GM06990 (cell line): ENCODE measurements around the gene S100A7.

Experiments used
- DNase-seq: peaks from one replicate; pipeline ENCODE4 v3.0.0-alpha.2; 2011; ENCODE audit not compliant: insufficient read length; ENCODE audit errors: extremely low read depth
- H3K27me3 ChIP-seq: replicated peaks from 2 replicates; pipeline ENCODE4 v1.6.0; 2011; ENCODE audit warnings: low read length; ENCODE audit not compliant: control insufficient read depth, insufficient read depth
- H3K36me3 ChIP-seq: 2 replicates; pipeline ENCODE4 v1.5.1; 2011; ENCODE audit warnings: low read length; ENCODE audit not compliant: control insufficient read depth, insufficient read depth
- H3K4me3 ChIP-seq: replicated peaks from 2 replicates; pipeline ENCODE4 v1.5.1; 2011; ENCODE audit warnings: low read depth, mild to moderate bottlenecking, control low read depth, low read length
- CTCF ChIP-seq: IDR thresholded peaks from 2 replicates; pipeline ENCODE4 v1.5.1; 2011; ENCODE audit warnings: low read length, control low read depth, mild to moderate bottlenecking, inconsistent platforms; ENCODE audit not compliant: insufficient read depth, poor library complexity, severe bottlenecking

The S100A7 gene

GRCh38 chr1:153493343-153493960, 33.0 kb upstream of the S100A7 start:
- no peak for DNase-seq
- no peak for TF ChIP-seq CTCF

GRCh38 chr1:153490272-153491051, 30.0 kb upstream of the S100A7 start:
- DNase-seq: no peak
- no peak overlapping the region for H3K4me3 ChIP-seq
- H3K36me3 ChIP-seq: no peaks in the 10 kb centered on the region
- no peak for TF ChIP-seq CTCF
- no peaks in the 10 kb centered on the region for H3K27me3 ChIP-seq

More at GRCh38 chr1:153493343-153493960, 33.0 kb upstream of the S100A7 start:
- Histone ChIP-seq H3K4me3 (no peak overlapping the region), H3K27me3 (no peaks in the 10 kb centered on the region; the same call in 1 of the 2 replicates), H3K36me3 (no peaks in the 10 kb centered on the region)

- Histone ChIP-seq H3K4me3 (no peak overlapping the region), H3K36me3 (no peaks in the 10 kb centered on the region), H3K27me3 (no peaks in the 10 kb centered on the region; the same call in 1 of the 2 replicates)
- TF ChIP-seq CTCF: no peak
- DNase-seq: no peak
Observed at GRCh38 chr1:153488731-153489130, 28.3 kb upstream of the S100A7 start.

- Histone ChIP-seq H3K4me3 (no peak overlapping the region), H3K27me3 (no peaks in the 10 kb centered on the region; the same call in 1 of the 2 replicates), H3K36me3 (no peaks in the 10 kb centered on the region)
- TF ChIP-seq CTCF: no peak
- DNase-seq: no peak
Observed at GRCh38 chr1:153487707-153488106, 27.3 kb upstream of the S100A7 start.

- Histone ChIP-seq H3K27me3 (no peaks in the 10 kb centered on the region; the same call in 1 of the 2 replicates), H3K4me3 (no peak overlapping the region), H3K36me3 (no peaks in the 10 kb centered on the region)
- no peak for DNase-seq
- no peak for TF ChIP-seq CTCF
Observed at GRCh38 chr1:153485863-153486262, 25.4 kb upstream of the S100A7 start.
